Effector CD8-positive, alpha-beta T cell (primary cell): ENCODE data around the gene TMPRSS2.
"Not testable (repeated sequence)": the region's sequence is repeated elsewhere in the genome, so short reads cannot be mapped to it uniquely, and the experiment has no call there.

Experiments used
- DNase-seq: peaks from one replicate; lab custom pipeline; 2025; lab: John Stamatoyannopoulos, UW

Gene TMPRSS2

DNA sequence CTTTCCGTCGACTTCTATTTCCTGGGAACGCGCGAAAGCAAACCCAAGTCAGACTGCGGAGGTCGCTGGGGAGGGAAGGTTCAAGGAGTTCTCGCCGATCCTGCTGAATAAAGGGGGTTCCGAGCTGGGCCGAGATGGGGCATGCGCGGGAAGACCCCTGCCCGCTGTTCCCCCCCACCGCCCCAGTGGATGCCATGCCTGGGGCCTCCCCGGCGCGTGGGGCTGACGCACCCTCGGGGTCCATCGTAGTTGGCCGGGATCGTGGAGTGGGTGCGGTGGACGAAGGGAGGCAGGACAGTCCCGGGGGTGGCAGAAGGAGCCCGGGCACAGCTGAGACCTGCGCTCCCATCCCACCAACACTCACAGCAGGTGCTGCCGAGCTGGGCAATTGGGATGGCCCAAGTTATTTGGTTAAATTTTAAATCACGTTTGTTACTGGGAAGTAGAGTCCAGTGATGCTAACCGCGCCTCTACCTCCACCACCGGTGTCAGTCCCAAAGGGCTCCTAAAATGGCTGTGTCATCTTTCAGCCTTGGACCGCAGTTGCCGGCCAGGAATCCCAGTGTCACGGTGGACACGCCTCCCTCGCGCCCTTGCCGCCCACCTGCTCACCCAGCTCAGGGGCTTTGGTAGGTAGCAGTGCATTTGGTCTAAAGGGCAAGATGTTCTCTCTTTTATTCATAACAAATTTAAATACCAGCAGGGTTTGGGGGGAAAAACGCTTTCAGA is 81.1 kb downstream of the TMPRSS2 start:
- no peak for DNase-seq

DNA sequence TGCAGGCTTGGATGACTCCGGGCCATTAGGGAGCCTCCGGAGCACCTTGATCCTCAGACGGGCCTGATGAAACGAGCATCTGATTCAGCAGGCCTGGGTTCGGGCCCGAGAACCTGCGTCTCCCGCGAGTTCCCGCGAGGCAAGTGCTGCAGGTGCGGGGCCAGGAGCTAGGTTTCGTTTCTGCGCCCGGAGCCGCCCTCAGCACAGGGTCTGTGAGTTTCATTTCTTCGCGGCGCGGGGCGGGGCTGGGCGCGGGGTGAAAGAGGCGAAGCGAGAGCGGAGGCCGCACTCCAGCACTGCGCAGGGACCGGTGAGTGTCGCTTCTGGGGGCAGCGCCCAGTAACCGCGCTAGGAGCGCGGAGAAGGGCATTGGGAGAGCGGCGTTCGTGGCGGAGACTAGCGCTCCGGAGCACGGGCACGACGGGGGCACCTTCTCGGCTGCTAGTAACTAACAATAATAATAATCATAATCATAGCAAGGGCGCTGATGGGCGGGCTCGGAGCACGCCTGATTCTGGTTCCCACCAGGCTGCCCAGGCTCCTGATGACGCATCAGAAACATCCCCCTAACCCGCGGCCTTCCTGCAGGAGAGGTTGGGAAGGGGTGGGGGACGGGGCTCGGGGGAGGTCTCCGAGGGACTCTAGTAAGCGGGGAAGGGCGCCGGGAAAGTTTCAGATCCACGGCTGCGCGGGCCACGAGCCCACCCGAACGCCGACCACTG is 81.8 kb downstream of the TMPRSS2 start, which contains the start of gene MX1:
MX1 (plus strand) TSS at position 286 of the 722 bp plus-strand sequence. CDS start 5,832 bp downstream, outside the sequence.
- DNase-seq, result peak; percentile 67

DNA sequence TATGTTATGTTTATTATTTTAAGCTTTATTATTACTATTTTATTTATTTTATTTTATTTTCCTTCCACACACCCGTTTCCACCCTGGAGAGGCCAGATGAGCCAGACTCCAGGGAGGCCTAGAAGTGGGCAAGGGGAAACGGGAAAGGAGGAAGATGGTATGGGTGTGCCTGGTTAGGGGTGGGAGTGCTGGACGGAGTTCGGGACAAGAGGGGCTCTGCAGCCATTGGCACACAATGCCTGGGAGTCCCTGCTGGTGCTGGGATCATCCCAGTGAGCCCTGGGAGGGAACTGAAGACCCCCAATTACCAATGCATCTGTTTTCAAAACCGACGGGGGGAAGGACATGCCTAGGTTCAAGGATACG is 82.4 kb downstream of the TMPRSS2 start:
- no peak for DNase-seq

DNA sequence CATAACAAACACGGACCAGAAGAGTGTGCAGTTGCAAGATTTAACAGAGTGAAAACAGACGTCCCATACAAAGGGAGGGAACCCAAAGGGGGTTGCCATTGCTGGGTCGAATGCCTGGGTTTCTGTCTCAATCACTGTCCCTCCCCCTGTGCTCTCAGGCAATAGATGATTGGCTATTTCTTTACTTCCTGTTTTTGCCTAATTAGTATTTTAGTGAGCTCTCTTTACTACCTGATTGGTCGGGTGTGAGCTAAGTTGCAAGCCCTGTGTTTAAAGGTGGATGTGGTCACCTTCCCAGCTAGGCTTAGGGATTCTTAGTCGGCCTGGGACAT is 84.7 kb downstream of the TMPRSS2 start:
- not testable (repeated sequence) for DNase-seq

DNA sequence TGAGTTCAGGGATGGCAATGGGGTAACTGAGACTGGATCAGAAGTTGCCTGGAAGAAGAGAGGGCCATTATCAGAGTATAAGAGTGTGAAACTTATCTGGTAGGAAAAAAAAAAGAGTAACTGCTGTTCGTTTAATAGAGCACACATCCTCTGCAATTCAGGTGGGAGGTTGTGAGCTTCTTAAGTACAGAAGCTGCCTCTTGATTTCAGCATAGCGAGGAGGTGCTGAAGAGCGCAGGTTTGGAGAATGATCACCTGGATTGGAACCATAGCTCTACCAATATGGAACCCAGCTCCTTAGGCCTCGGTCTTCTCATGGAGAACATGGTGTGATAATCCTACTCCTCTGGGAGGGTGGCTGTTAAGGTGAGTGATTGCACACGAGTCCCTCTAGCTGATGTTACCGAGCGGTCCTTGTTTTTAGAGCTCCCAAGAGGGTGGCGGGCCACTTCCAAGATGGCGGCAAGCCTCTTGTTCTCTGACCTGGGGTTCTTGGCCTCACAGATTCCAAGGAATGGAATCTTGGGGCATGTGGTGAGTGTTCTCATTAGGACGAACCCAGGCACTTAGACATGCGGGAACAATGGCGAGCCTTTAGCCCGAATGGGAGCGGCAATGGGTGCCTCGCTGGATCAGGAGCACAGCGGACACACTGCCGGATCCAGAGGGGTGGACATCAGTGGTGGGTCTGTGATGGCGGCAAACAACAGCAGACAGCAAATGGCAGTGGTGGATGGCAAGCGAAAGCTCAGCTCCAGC is 85.2 kb downstream of the TMPRSS2 start:
- DNase-seq, result no peak

DNA sequence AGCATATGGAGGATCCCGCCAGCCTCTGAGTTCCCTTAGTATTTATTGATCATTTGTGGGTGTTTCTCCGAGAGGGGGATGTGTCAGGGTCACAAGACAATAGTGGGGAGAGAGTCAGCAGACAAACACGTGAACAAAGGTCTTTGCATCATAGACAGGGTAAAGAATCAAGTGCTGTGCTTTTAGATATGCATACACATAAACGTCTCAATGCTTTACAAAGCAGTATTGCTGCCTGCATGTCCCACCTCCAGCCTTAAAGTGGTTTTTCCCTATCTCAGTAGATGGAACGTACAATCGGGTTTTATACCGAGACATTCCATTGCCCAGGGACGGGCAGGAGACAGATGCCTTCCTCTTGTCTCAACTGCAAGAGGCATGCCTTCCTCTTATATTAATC is 87.0 kb downstream of the TMPRSS2 start:
- DNase-seq, result not testable (repeated sequence)

DNA sequence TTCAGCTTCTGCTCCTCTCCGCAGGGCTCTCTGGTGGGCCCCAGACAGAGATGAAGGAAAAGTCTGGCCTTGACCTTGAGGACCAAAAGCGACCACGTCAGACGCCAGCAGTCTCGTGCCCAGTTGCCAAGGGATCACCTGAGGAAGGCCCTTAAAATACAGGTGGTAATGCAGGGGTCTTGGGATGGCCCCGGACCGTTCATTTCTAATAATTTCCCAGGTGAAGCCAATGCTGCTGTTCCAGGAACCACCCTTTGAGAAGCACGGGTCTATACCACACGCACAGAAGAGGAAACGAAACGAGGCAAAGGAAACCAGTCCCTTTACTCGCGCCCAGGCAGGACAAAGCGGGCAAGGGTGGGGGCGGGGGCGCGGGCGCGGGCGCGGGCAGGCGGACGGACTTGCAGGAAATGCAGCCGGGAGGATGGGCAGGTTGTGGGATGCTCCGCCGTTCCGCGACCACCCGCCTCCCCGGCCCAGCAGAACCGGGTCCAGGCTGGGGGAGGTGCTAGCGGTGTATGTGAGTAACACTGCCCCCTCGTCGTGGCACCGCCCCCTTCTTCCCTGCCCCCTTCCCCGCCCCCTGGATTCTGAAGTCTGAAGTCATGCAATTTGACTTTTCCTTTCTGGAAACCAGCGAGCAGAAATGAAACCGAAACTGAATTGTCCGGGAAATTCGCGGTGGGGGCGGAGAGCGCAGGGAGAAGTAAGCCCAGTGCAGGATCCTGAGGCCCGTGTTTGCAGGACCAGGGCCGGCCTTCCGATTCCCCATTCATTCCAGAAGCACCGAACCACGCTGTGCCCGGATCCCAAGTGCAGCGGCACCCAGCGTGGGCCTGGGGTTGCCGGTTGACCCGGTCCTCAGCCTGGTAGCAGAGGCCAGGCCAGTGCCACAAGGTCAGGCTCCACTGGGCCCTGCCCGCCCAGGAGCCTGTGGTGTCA is 87.8 kb downstream of the TMPRSS2 start:
- DNase-seq, result peak; percentile 33

DNA sequence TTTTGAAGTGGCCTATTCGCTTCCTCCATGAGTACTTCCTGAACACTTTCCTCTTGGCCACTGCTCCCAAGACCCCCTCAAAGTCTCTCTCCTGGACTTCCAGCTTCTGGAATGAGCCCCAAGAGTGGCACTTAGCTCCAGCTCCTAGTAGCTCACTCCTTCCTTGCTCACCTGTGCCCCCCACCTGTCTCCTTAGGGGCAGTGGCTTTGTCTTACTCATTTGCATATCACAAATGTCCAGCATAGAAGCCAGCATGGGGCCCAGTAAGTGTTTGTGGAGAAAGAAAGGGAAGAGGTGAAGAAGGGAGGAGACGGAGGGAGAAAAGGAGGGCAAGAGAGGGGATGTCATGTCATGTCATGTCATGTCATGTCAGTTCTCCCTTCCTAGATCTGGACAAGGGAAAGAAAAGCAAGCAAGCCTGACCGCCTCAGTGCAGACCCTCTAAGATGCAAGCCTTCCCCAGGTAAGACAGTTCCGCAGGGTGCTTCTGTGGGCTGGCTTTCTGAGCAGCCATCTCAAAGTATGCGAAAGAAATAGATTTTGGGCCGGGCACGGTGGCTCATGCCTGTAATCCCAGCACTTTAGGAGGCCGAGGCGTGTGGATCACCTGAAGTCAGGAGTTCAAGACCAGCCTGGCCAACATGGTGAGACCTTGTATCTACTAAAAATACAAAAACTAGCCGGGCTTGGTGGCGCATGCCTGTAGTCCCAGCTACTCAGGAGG is 88.8 kb downstream of the TMPRSS2 start:
- no peak for DNase-seq

DNA sequence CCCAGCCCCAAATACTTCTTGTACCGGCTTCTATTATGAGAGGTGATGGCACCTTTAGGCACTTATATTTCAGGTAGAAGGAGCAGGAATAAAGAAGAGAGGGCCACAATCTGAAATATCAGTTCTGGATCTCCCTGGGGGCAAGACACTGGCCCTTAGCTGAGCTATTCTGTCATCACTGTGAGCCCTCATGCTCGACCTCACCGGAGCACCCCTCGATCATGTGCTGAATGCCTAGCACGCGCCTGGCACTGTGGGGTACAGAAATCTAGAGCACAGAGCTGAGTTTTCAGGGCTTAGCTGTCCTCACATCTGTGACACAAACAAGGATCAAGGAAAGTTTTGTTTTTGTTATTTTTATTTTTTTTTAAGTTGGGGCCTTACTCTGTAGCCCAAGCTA is 89.6 kb downstream of the TMPRSS2 start:
- no peak for DNase-seq

DNA sequence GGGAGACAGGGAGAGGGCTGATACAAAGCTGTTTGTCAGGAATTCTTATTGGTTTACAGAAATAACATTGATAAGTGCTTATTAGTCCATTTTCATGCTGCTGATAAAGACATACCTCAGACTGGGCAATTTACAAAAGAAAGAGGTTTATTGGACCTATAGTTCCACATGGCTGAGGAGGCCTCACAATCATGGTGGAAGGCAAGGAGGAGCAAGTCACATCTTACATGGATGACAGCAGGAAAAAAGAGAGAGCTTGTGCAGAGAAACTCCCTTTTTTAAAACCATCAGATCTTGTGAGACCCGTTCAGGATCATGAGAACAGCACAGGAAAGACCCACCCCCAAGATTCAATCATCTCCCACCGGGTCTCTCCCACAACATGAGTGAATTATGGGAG is 90.5 kb downstream of the TMPRSS2 start:
- DNase-seq, result not testable (repeated sequence)
